ENCODE data around the gene GCLC. TPM values are rescaled to one million over a fixed set of nuclear protein-coding genes. Genes with fewer than 3 reads are reported as not detected.

The GCLC gene
- total RNA-seq, 1 donor, result 36.3 TPM

GRCh38 chr6:53476964-53477363 is 67.9 kb downstream of the GCLC start:
- no peak for DNase-seq (ENCODE audit: low read depth)
- no peak overlapping the region for H3K4me3 ChIP-seq (ENCODE audit: low read depth, low read length)
- no peak for TF ChIP-seq CTCF (IDR thresholded peaks at IDR 0.05; ENCODE audit: insufficient read depth, low read depth, low read length)

- no peak for TF ChIP-seq CTCF (IDR thresholded peaks at IDR 0.05; ENCODE audit: insufficient read depth, low read depth, low read length)
- no peak overlapping the region for H3K4me3 ChIP-seq (ENCODE audit: low read depth, low read length)
- no peak for DNase-seq (ENCODE audit: low read depth)
These were observed 70.9 kb downstream of the GCLC start for GRCh38 chr6:53474010-53474409.

- no peak overlapping the region for H3K4me3 ChIP-seq (ENCODE audit: low read depth, low read length)
- DNase-seq (ENCODE audit: low read depth), result no peak
- no peak for TF ChIP-seq CTCF (IDR thresholded peaks at IDR 0.05; ENCODE audit: insufficient read depth, low read depth, low read length)
These were observed 75.7 kb downstream of the GCLC start for GRCh38 chr6:53469163-53469562.

- peak; percentile 33 for DNase-seq (ENCODE audit: low read depth)
- H3K4me3 ChIP-seq (ENCODE audit: low read depth, low read length), result no peak overlapping the region
- TF ChIP-seq CTCF (IDR thresholded peaks at IDR 0.05; ENCODE audit: insufficient read depth, low read depth, low read length), result no peak
These were observed 78.6 kb downstream of the GCLC start for GRCh38 chr6:53466257-53466656.

GRCh38 chr6:53465732-53466131 is 79.2 kb downstream of the GCLC start:
- peak; percentile 91 for DNase-seq (ENCODE audit: low read depth)
- no peak for TF ChIP-seq CTCF (IDR thresholded peaks at IDR 0.05; ENCODE audit: insufficient read depth, low read depth, low read length)
- no peak overlapping the region for H3K4me3 ChIP-seq (ENCODE audit: low read depth, low read length)

- DNase-seq (ENCODE audit: low read depth), result peak; percentile 83
- H3K4me3 ChIP-seq (ENCODE audit: low read depth, low read length), result no peak overlapping the region
- no peak for TF ChIP-seq CTCF (IDR thresholded peaks at IDR 0.05; ENCODE audit: insufficient read depth, low read depth, low read length)
These were observed 79.9 kb downstream of the GCLC start for GRCh38 chr6:53464927-53465460.

GRCh38 chr6:53464483-53464882 is 80.4 kb downstream of the GCLC start:
- no peak overlapping the region for H3K4me3 ChIP-seq (ENCODE audit: low read depth, low read length)
- no peak for TF ChIP-seq CTCF (IDR thresholded peaks at IDR 0.05; ENCODE audit: insufficient read depth, low read depth, low read length)
- DNase-seq (ENCODE audit: low read depth), result peak; percentile 68

Data from fibroblast of villous mesenchyme (primary cell).